ENCODE data around the gene IFT122. TPM values are rescaled to one million over a fixed set of nuclear protein-coding genes. Genes with fewer than 3 reads are reported as not detected.

The IFT122 gene, protein sequence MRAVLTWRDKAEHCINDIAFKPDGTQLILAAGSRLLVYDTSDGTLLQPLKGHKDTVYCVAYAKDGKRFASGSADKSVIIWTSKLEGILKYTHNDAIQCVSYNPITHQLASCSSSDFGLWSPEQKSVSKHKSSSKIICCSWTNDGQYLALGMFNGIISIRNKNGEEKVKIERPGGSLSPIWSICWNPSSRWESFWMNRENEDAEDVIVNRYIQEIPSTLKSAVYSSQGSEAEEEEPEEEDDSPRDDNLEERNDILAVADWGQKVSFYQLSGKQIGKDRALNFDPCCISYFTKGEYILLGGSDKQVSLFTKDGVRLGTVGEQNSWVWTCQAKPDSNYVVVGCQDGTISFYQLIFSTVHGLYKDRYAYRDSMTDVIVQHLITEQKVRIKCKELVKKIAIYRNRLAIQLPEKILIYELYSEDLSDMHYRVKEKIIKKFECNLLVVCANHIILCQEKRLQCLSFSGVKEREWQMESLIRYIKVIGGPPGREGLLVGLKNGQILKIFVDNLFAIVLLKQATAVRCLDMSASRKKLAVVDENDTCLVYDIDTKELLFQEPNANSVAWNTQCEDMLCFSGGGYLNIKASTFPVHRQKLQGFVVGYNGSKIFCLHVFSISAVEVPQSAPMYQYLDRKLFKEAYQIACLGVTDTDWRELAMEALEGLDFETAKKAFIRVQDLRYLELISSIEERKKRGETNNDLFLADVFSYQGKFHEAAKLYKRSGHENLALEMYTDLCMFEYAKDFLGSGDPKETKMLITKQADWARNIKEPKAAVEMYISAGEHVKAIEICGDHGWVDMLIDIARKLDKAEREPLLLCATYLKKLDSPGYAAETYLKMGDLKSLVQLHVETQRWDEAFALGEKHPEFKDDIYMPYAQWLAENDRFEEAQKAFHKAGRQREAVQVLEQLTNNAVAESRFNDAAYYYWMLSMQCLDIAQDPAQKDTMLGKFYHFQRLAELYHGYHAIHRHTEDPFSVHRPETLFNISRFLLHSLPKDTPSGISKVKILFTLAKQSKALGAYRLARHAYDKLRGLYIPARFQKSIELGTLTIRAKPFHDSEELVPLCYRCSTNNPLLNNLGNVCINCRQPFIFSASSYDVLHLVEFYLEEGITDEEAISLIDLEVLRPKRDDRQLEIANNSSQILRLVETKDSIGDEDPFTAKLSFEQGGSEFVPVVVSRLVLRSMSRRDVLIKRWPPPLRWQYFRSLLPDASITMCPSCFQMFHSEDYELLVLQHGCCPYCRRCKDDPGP
- 17.1 and 20.3 TPM in 2 replicates for polyA plus RNA-seq (2011; rRNA removed)
- 19.0 and 19.7 TPM in 2 replicates for polyA plus RNA-seq (2012; cell fraction: cytosol; rRNA removed)
- 78.1 and 111 TPM in 2 replicates for polyA plus RNA-seq (2012; cell fraction: nucleus; rRNA removed)
- 15.0 to 16.8 TPM (median 15.1 TPM) in 3 replicates for polyA plus RNA-seq (2017; fragmentation: RNase III; extraction: RNeasy Plus Mini Kit Qiagen cat#74134 plus additional on column Dnase treatment)
- 38.7 and 44.4 TPM in 2 replicates for polyA minus RNA-seq (2011; rRNA and poly(A)+ RNA removed)

DNA sequence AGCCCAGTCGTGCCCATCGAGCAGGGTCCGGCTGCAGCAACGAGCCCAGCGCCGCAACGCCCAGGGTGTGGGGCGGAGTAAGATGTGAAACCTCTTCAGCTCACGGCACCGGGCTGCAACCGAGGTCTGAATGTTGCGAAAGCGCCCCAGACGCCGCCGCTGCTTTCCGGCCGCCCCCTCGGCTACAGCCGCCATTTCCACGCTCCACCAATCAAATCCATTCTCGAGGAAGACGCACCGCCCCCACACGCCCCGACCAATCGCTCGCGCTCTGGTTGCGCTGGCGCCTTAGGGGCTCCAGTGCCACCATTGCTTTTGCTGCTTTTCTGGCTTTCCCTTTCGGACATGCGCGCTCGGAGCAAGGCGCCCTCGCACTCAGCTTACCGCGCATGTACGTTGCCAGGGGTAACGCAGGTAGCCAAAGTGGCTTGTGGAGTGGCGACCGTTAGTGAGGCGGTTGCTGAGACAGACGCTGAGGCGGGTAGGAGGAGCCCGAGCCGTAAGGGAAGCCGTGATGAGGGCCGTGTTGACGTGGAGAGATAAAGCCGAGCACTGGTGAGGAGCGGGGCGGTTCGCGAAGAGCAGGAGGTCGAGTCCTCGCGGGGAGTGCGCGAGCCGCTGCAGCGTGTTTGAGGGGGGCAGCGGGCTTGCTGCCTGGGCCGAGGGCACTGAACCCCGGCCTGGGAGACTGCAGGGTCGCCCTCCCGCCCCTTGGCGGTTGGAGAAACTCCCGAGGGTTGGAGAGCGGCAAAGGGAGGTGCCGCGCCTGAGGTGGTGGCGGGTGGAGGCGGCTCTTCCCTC, at the start of gene IFT122, which contains the start of gene MBD4:
IFT122 (plus strand) TSS at position 408 of the 801 bp plus-strand sequence; CDS start at position 515, 107 bp downstream.
MBD4 (minus strand) TSS at position 132 of the 801 bp plus-strand sequence; CDS start at position 17, 115 bp downstream.
- ATAC-seq (peak; percentile 94 to 95), FAIRE-seq (no peak), DNase-seq (ENCODE audit: low read depth in 1 of 2, low spot score in 1 of 2) (peak; percentile 98)
- peaks cover 40% of the 10 kb centered on the region; the same call in 2 of the 3 replicates for H3K4me1 ChIP-seq
- TF ChIP-seq, protein P1, sequence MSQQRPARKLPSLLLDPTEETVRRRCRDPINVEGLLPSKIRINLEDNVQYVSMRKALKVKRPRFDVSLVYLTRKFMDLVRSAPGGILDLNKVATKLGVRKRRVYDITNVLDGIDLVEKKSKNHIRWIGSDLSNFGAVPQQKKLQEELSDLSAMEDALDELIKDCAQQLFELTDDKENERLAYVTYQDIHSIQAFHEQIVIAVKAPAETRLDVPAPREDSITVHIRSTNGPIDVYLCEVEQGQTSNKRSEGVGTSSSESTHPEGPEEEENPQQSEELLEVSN (IDR thresholded peaks at IDR 0.05; ENCODE audit: borderline replicate concordance, low read depth) = peak; percentile 75; the same call in 1 of the 2 replicates
- no peak for TF ChIP-seq HOXB13 (CRISPR knock-in tag; IDR thresholded peaks at IDR 0.05; ENCODE audit: low read depth)
- TF ChIP-seq EHF (CRISPR knock-in tag; IDR thresholded peaks at IDR 0.05) = no peak
- no peak for TF ChIP-seq FOSL2 (IDR thresholded peaks at IDR 0.05)
- no peak for TF ChIP-seq FOSL2 (CRISPR knock-in tag; IDR thresholded peaks at IDR 0.05)
- TF ChIP-seq POLR2AphosphoS2 (conservative IDR thresholded peaks at IDR 0.05; ENCODE audit: low read length) = no peak
- TF ChIP-seq RFX5 (IDR thresholded peaks at IDR 0.05) = peak; percentile 61; the same call in 1 of the 2 replicates
- no peak for TF ChIP-seq TFCP2L1 (CRISPR knock-in tag; IDR thresholded peaks at IDR 0.05)
- TF ChIP-seq SMC3 (IDR thresholded peaks at IDR 0.05) = 0 out of 3 replicates have a peak, but pooled peaks have one; percentile 6
- peak; percentile 78 for TF ChIP-seq POLR2A (IDR thresholded peaks at IDR 0.05; ENCODE audit: low read length)
- no peak for TF ChIP-seq BHLHE40 (IDR thresholded peaks at IDR 0.05; ENCODE audit: low read depth, low read length)
- TF ChIP-seq, protein P2, sequence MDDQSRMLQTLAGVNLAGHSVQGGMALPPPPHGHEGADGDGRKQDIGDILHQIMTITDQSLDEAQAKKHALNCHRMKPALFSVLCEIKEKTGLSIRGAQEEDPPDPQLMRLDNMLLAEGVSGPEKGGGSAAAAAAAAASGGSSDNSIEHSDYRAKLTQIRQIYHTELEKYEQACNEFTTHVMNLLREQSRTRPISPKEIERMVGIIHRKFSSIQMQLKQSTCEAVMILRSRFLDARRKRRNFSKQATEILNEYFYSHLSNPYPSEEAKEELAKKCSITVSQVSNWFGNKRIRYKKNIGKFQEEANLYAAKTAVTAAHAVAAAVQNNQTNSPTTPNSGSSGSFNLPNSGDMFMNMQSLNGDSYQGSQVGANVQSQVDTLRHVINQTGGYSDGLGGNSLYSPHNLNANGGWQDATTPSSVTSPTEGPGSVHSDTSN (IDR thresholded peaks at IDR 0.05) = no peak
- no peak for TF ChIP-seq RAD21 (conservative IDR thresholded peaks at IDR 0.05 in 1 of 2, IDR thresholded peaks at IDR 0.05 in 1 of 2)
- TF ChIP-seq HOXB5 (CRISPR knock-in tag; IDR thresholded peaks at IDR 0.05) = 0 out of 2 replicates have a peak, but pooled peaks have one; percentile 35
- 0 out of 2 replicates have a peak, but pooled peaks have one; percentile 31 for TF ChIP-seq PHF8 (IDR thresholded peaks at IDR 0.05; ENCODE audit: borderline replicate concordance, low read depth)
- TF ChIP-seq JUN (IDR thresholded peaks at IDR 0.05) = peak in 1 of 2 experiments; percentile 61; a peak in 2 of 5 replicates
- TF ChIP-seq CEBPB (IDR thresholded peaks at IDR 0.05) = peak; percentile 71 to 95; a peak in 3 of 4 replicates
- no peak for TF ChIP-seq ZC3H11A (IDR thresholded peaks at IDR 0.05)
- no peak for TF ChIP-seq CHD4 (IDR thresholded peaks at IDR 0.05; ENCODE audit: borderline replicate concordance)
- TF ChIP-seq HDAC2 (IDR thresholded peaks at IDR 0.05) = no peak
- no peak for TF ChIP-seq NR3C1 (IDR thresholded peaks at IDR 0.05)
- TF ChIP-seq, protein P3, sequence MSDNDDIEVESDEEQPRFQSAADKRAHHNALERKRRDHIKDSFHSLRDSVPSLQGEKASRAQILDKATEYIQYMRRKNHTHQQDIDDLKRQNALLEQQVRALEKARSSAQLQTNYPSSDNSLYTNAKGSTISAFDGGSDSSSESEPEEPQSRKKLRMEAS (IDR thresholded peaks at IDR 0.05) = peak; percentile 73
- TF ChIP-seq TP53 (CRISPR knock-in tag; IDR thresholded peaks at IDR 0.05) = no peak
- TF ChIP-seq ZFP36 (IDR thresholded peaks at IDR 0.05; ENCODE audit: borderline replicate concordance, partially characterized antibody) = no peak
- TF ChIP-seq, protein P4, sequence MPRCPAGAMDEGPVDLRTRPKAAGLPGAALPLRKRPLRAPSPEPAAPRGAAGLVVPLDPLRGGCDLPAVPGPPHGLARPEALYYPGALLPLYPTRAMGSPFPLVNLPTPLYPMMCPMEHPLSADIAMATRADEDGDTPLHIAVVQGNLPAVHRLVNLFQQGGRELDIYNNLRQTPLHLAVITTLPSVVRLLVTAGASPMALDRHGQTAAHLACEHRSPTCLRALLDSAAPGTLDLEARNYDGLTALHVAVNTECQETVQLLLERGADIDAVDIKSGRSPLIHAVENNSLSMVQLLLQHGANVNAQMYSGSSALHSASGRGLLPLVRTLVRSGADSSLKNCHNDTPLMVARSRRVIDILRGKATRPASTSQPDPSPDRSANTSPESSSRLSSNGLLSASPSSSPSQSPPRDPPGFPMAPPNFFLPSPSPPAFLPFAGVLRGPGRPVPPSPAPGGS (IDR thresholded peaks at IDR 0.05) = peak; percentile 19; the same call in 1 of the 3 replicates
- TF ChIP-seq, protein P5, sequence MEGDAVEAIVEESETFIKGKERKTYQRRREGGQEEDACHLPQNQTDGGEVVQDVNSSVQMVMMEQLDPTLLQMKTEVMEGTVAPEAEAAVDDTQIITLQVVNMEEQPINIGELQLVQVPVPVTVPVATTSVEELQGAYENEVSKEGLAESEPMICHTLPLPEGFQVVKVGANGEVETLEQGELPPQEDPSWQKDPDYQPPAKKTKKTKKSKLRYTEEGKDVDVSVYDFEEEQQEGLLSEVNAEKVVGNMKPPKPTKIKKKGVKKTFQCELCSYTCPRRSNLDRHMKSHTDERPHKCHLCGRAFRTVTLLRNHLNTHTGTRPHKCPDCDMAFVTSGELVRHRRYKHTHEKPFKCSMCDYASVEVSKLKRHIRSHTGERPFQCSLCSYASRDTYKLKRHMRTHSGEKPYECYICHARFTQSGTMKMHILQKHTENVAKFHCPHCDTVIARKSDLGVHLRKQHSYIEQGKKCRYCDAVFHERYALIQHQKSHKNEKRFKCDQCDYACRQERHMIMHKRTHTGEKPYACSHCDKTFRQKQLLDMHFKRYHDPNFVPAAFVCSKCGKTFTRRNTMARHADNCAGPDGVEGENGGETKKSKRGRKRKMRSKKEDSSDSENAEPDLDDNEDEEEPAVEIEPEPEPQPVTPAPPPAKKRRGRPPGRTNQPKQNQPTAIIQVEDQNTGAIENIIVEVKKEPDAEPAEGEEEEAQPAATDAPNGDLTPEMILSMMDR (IDR thresholded peaks at IDR 0.05) = no peak
- TF ChIP-seq RNF2 (IDR thresholded peaks at IDR 0.05; ENCODE audit: borderline replicate concordance, low read depth) = no peak
- peak; percentile 39 for TF ChIP-seq MAFK (IDR thresholded peaks at IDR 0.05; ENCODE audit: partially characterized antibody)
- no peak for TF ChIP-seq JUNB (IDR thresholded peaks at IDR 0.05)
- ChIA-PET POLR2A (interaction anchor here (0.8 to 2.5 kb wide), 6 partner anchors 11 to 124 kb away, joined by 3 to 17 read pairs (median 6); partner anchors contain the start of gene EFCAB12), CTCF (interaction anchor here (0.8 to 1.2 kb wide), 5 partner anchors 22 to 57 kb away, joined by 3 to 4 read pairs (median 3); no protein-coding TSS in a partner anchor)
- H3K9me3 ChIP-seq = no peaks in the 10 kb centered on the region
- peak within 1 kb of the TSS; percentile 94 for H3K4me2 ChIP-seq
- 1% methylated on average over 26 of the region's 75 CpGs for WGBS (ENCODE audit: missing lambda C conversion rate)
- H3K27ac ChIP-seq = peak within 1 kb of the TSS; percentile 94 to 99
- H3K4me3 ChIP-seq = peak within 1 kb of the TSS; percentile 86
